Measurements from ENCODE around the gene KNCN.

KNCN gene

GRCh38 chr1:46510998-46511365 is 40.5 kb downstream of the KNCN start:
- peaks cover 49% of the 10 kb centered on the region for H3K27me3 ChIP-seq (ENCODE audit: insufficient read depth, low read length)

DNA sequence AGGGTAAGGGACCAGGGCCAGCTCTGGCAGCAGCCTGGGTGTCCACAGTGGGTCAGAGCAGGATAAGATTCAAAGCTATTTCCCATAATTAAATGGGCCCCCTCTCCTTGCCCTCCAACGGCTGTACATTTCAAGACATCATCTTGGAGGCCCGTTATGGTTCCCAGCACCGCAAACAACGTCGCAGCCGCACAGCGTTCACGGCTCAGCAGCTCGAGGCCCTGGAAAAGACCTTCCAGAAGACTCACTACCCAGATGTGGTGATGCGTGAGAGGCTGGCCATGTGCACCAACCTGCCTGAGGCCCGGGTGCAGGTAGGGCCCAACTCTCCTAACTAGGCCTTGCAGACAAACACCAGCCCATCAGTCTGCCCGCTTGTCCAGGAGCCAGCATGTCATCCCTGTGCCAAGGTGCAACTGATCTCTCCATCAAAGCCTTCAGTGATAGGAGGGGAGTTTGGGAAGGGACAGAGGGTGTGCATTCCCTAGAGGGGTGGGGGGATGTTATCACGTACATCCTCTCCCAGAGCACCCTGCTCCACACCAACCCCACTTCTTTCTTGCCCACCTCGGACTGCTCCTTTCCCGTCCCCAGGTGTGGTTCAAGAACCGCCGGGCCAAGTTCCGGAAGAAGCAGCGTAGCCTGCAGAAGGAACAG is 41.0 kb downstream of the KNCN start:
- Histone ChIP-seq H3K4me3 (ENCODE audit: low read length) (no peak overlapping the region), H3K9me3 (ENCODE audit: low read length) (no peaks in the 10 kb centered on the region), H3K36me3 (ENCODE audit: insufficient read depth, low read length) (no peaks in the 10 kb centered on the region), H2AFZ (ENCODE audit: low read depth, low read length) (no peak overlapping the region), H3K4me1 (ENCODE audit: insufficient read depth, low read length) (peaks cover 16% of the 10 kb centered on the region), H3K27me3 (ENCODE audit: insufficient read depth, low read length) (peaks cover 43% of the 10 kb centered on the region)

More at GRCh38 chr1:46510998-46511365, 40.5 kb downstream of the KNCN start:
- H3K9me3 ChIP-seq (ENCODE audit: low read length): no peaks in the 10 kb centered on the region
- no peak overlapping the region for H2AFZ ChIP-seq (ENCODE audit: low read depth, low read length)
- no peak overlapping the region for H3K4me3 ChIP-seq (ENCODE audit: low read length)
- peaks cover 16% of the 10 kb centered on the region for H3K4me1 ChIP-seq (ENCODE audit: insufficient read depth, low read length)
- no peaks in the 10 kb centered on the region for H3K36me3 ChIP-seq (ENCODE audit: insufficient read depth, low read length)

- Histone ChIP-seq H3K36me3 (ENCODE audit: insufficient read depth, low read length) (no peaks in the 10 kb centered on the region), H3K9me3 (ENCODE audit: low read length) (no peaks in the 10 kb centered on the region), H3K4me1 (ENCODE audit: insufficient read depth, low read length) (peaks cover 16% of the 10 kb centered on the region), H3K27me3 (ENCODE audit: insufficient read depth, low read length) (peaks cover 31% of the 10 kb centered on the region), H2AFZ (ENCODE audit: low read depth, low read length) (no peak overlapping the region), H3K4me3 (ENCODE audit: low read length) (no peak overlapping the region)
Measured at GRCh38 chr1:46508757-46509156, 42.7 kb downstream of the KNCN start.

DNA sequence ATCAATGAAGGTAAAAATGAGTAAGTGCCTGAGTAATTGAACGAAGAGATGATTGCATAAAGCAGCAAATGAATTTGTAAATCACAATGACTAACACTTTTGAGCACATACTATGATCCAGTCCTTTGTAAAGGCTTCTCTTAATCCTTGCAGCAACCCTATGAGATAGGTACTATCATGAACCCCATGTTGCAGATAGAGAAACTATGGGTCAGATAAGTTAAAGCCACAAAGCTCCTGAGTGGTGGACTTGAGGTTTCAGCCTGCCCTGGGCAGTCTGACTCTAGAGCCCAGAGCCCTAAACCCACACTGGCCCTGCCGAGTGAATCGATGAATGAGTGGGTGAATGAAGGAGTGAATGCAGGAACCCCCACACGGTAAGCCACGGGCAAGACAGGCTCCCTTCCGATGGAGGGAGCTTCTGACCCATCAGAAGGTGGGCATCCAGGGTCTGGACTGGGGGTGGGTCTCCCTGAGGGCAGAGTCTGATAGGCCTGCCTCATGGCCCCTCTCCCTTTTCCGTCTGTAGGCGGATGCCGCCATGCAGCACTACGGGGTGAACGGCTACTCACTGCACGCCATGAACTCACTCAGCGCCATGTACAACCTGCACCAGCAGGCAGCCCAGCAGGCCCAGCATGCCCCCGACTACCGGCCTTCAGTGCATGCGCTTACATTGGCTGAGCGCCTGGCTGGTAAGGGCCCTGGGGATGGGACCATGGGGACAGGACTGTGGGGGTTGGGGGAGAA is 44.8 kb downstream of the KNCN start:
- peaks cover 30% of the 10 kb centered on the region for H3K27me3 ChIP-seq (ENCODE audit: insufficient read depth, low read length)

DNA sequence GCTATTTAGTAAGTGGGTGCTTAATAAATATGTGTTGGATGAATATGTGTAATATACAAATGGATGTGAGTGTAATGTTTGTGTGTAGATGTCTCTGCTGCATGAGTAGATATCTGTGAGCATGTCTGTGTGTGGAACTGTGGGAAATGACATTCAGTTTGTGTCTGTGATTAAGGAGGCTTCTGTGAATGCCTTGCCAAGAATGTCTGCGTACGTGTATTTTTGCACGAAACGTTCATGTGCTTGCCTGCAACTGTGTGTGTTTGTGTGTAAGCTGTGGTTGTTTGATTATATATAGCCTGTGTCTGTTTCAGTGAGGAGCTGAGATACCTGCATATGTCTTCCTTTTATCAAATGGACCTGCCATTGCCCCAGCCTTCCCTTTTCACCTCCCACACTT is 48.0 kb downstream of the KNCN start:
- no peak overlapping the region for H3K4me3 ChIP-seq (ENCODE audit: low read length)
- H2AFZ ChIP-seq (ENCODE audit: low read depth, low read length): no peak overlapping the region
- peaks cover 16% of the 10 kb centered on the region for H3K4me1 ChIP-seq (ENCODE audit: insufficient read depth, low read length)
- H3K9me3 ChIP-seq (ENCODE audit: low read length): no peaks in the 10 kb centered on the region
- no peaks in the 10 kb centered on the region for H3K36me3 ChIP-seq (ENCODE audit: insufficient read depth, low read length)
- peaks cover 22% of the 10 kb centered on the region for H3K27me3 ChIP-seq (ENCODE audit: insufficient read depth, low read length)

More for the DNA sequence above, 44.8 kb downstream of the KNCN start:
- Histone ChIP-seq H3K4me1 (ENCODE audit: insufficient read depth, low read length) (peaks cover 16% of the 10 kb centered on the region), H3K4me3 (ENCODE audit: low read length) (no peak overlapping the region), H2AFZ (ENCODE audit: low read depth, low read length) (no peak overlapping the region), H3K36me3 (ENCODE audit: insufficient read depth, low read length) (no peaks in the 10 kb centered on the region), H3K9me3 (ENCODE audit: low read length) (no peaks in the 10 kb centered on the region)

- H3K9me3 ChIP-seq (ENCODE audit: low read length): no peaks in the 10 kb centered on the region
- H3K4me3 ChIP-seq (ENCODE audit: low read length): no peak overlapping the region
- no peaks in the 10 kb centered on the region for H3K4me1 ChIP-seq (ENCODE audit: insufficient read depth, low read length)
- no peak overlapping the region for H2AFZ ChIP-seq (ENCODE audit: low read depth, low read length)
- peaks cover 38% of the 10 kb centered on the region for H3K27me3 ChIP-seq (ENCODE audit: insufficient read depth, low read length)
- no peaks in the 10 kb centered on the region for H3K36me3 ChIP-seq (ENCODE audit: insufficient read depth, low read length)
Measured at GRCh38 chr1:46501528-46501927, 49.9 kb downstream of the KNCN start.

- H3K36me3 ChIP-seq (ENCODE audit: insufficient read depth, low read length): no peaks in the 10 kb centered on the region
- peaks cover 72% of the 10 kb centered on the region for H3K27me3 ChIP-seq (ENCODE audit: insufficient read depth, low read length)
Measured at GRCh38 chr1:46497665-46498064, 53.8 kb downstream of the KNCN start.

GRCh38 chr1:46497020-46497419 is 54.4 kb downstream of the KNCN start:
- Histone ChIP-seq H3K4me3 (ENCODE audit: low read length) (no peak overlapping the region), H2AFZ (ENCODE audit: low read depth, low read length) (no peak overlapping the region), H3K36me3 (ENCODE audit: insufficient read depth, low read length) (no peaks in the 10 kb centered on the region), H3K27me3 (ENCODE audit: insufficient read depth, low read length) (peaks cover 74% of the 10 kb centered on the region), H3K4me1 (ENCODE audit: insufficient read depth, low read length) (no peaks in the 10 kb centered on the region), H3K9me3 (ENCODE audit: low read length) (no peaks in the 10 kb centered on the region)

More at GRCh38 chr1:46497665-46498064, 53.8 kb downstream of the KNCN start:
- no peak overlapping the region for H2AFZ ChIP-seq (ENCODE audit: low read depth, low read length)
- H3K4me3 ChIP-seq (ENCODE audit: low read length): no peak overlapping the region
- no peaks in the 10 kb centered on the region for H3K4me1 ChIP-seq (ENCODE audit: insufficient read depth, low read length)
- no peaks in the 10 kb centered on the region for H3K9me3 ChIP-seq (ENCODE audit: low read length)

DNA sequence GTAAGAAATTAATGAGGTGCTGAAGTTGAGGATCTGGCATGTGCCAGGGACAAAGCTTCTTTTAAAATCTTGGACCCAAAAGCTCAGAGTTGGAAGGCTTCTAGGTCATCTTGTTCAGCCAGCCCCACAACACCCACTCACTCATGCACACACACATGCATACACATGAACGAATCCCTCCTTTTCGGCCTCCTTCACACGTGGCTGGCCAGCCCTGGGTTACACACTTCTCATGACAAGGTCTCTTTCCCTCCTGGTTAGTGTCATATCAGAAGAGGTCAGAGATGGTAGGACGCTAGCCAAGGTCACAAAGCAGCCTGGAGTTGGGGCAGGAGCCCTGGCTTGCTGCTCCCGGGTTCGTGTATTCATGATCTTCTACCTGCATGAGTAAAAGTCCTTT is 54.9 kb downstream of the KNCN start:
- H3K36me3 ChIP-seq (ENCODE audit: insufficient read depth, low read length): no peaks in the 10 kb centered on the region
- H3K9me3 ChIP-seq (ENCODE audit: low read length): no peaks in the 10 kb centered on the region
- H3K4me1 ChIP-seq (ENCODE audit: insufficient read depth, low read length): no peaks in the 10 kb centered on the region
- H3K27me3 ChIP-seq (ENCODE audit: insufficient read depth, low read length): peaks cover 76% of the 10 kb centered on the region
- H3K4me3 ChIP-seq (ENCODE audit: low read length): no peak overlapping the region
- no peak overlapping the region for H2AFZ ChIP-seq (ENCODE audit: low read depth, low read length)

- no peaks in the 10 kb centered on the region for H3K36me3 ChIP-seq (ENCODE audit: insufficient read depth, low read length)
- H3K9me3 ChIP-seq (ENCODE audit: low read length): no peaks in the 10 kb centered on the region
- no peaks in the 10 kb centered on the region for H3K4me1 ChIP-seq (ENCODE audit: insufficient read depth, low read length)
- H3K27me3 ChIP-seq (ENCODE audit: insufficient read depth, low read length): peaks cover 82% of the 10 kb centered on the region
- H2AFZ ChIP-seq (ENCODE audit: low read depth, low read length): no peak overlapping the region
- H3K4me3 ChIP-seq (ENCODE audit: low read length): no peak overlapping the region
Measured at GRCh38 chr1:46495778-46496177, 55.7 kb downstream of the KNCN start.
